HepG2 (cell line): Measurements from ENCODE around the gene PLAAT3. TPM values are rescaled to one million over a fixed set of nuclear protein-coding genes. Genes with fewer than 3 reads are reported as not detected.
A peak's percentile ranks its signal among the peaks of the same experiment; 100 is the strongest.

Source experiments
- BHLHE40 ChIP-seq: IDR thresholded peaks from 2 replicates; pipeline ENCODE4 v1.6.1; 2011; ENCODE audit warnings: low read length, improper control_type of control experiment
- GATAD2A ChIP-seq: IDR thresholded peaks from 2 replicates; pipeline ENCODE4 v1.6.1; 2016
- HNF4G ChIP-seq, 2 experiments: sonication (generic) in 1 of 2; formaldehyde crosslinking in 1 of 2; IDR thresholded peaks; 2 replicates each; pipeline versions ENCODE4 v1.4.0 to v1.6.1; 2011 to 2020; ENCODE audit warnings: borderline replicate concordance in 2 of 2, low read depth in 2 of 2, mild to moderate bottlenecking in 2 of 2, low read length in 1 of 2, missing genetic modification reagents in 1 of 2, moderate library complexity in 1 of 2
- LCORL ChIP-seq, 2 experiments: fragments of 450-650 bp in 1 of 2; sonication (generic) in 1 of 2; formaldehyde crosslinking in 1 of 2; IDR thresholded peaks; 2 replicates each; pipeline versions ENCODE4 v1.5.0 to v1.6.1; 2017 to 2020; ENCODE audit warnings: antibody characterized with exemption in 1 of 2, missing genetic modification reagents in 1 of 2
- RAD21 ChIP-seq: fragments of 450-650 bp; formaldehyde crosslinking; IDR thresholded peaks from 2 replicates; pipeline ENCODE4 v1.5.0; 2020; ENCODE audit warnings: mild to moderate bottlenecking
- RFX1 ChIP-seq: fragments of 450-650 bp; IDR thresholded peaks from 2 replicates; pipeline ENCODE4 v1.6.1; 2017
- THAP11 ChIP-seq: IDR thresholded peaks from 2 replicates; pipeline ENCODE4 v1.6.1; 2016; ENCODE audit warnings: missing biosample characterization, missing genetic modification reagents
- ZNF205 ChIP-seq: IDR thresholded peaks from 2 replicates; pipeline ENCODE4 v1.6.1; 2018; ENCODE audit warnings: missing biosample characterization, missing genetic modification reagents
- ZNF24 ChIP-seq: fragments of 450-650 bp; IDR thresholded peaks from 2 replicates; pipeline ENCODE4 v1.6.1; 2017; ENCODE audit warnings: antibody characterized with exemption, mild to moderate bottlenecking
- ZSCAN12 ChIP-seq: sonication (generic); formaldehyde crosslinking; IDR thresholded peaks from 2 replicates; pipeline ENCODE4 v1.9.0; 2021; ENCODE audit warnings: mild to moderate bottlenecking, missing genetic modification reagents
- polyA plus RNA-seq, 8 experiments: library from polyadenylated mRNA; depleted of rRNA in 3 of 8; stranded (reverse) in 7 of 8; unstranded in 1 of 8; fragments of >200 nt; fragmentation: Illumina TruSeq in 4 of 8; extraction: Trizol in 4 of 8; gene quantifications; 2 replicates each; pipeline versions ENCODE4 v1.2.1 to v1.2.3, GENCODE V29; 2011 to 2016; ENCODE audit warnings: low read depth in 4 of 8, missing spikeins in 1 of 8, mixed read lengths in 1 of 8; ENCODE audit not compliant: insufficient read depth in 1 of 8
- total RNA-seq, 5 experiments: library from RNA; depleted of rRNA; stranded (reverse); fragments of >200 nt; fragmentation: Illumina TruSeq; extraction: Trizol; gene quantifications; 2 replicates each; pipeline ENCODE4 v1.2.3, GENCODE V29; 2016; ENCODE audit warnings: low read depth in 1 of 5
- TF ChIP-seq, protein P1 (sequence below): sonication (generic); formaldehyde crosslinking; IDR thresholded peaks from 2 replicates; pipeline ENCODE4 v1.4.0; 2020; ENCODE audit warnings: missing genetic modification reagents
- TF ChIP-seq, protein P2 (sequence below): sonication (generic); formaldehyde crosslinking; conservative IDR thresholded peaks from 2 replicates; pipeline ENCODE4 v1.8.0; 2022; ENCODE audit warnings: missing genetic modification reagents
- TF ChIP-seq, protein P3 (sequence below): sonication (generic); formaldehyde crosslinking; IDR thresholded peaks from 2 replicates; pipeline ENCODE4 v1.5.1; 2020; ENCODE audit warnings: mild to moderate bottlenecking, missing genetic modification reagents, borderline replicate concordance
- TF ChIP-seq, protein P4 (sequence below): sonication (generic); formaldehyde crosslinking; IDR thresholded peaks from 2 replicates; pipeline ENCODE4 v1.4.0; 2020; ENCODE audit warnings: missing genetic modification reagents
- TF ChIP-seq, protein P5 (sequence below): sonication (generic); formaldehyde crosslinking; IDR thresholded peaks from 2 replicates; pipeline ENCODE4 v1.5.0; 2020; ENCODE audit warnings: missing genetic modification reagents
- TF ChIP-seq, protein P6 (sequence below): sonication (generic); formaldehyde crosslinking; IDR thresholded peaks from 2 replicates; pipeline ENCODE4 v1.5.1; 2020; ENCODE audit warnings: mild to moderate bottlenecking, missing genetic modification reagents, borderline replicate concordance

Gene PLAAT3
- total and polyA plus RNA-seq, 2 of the 13 experiments (the other 11 are each of a cell fraction or from before 2014, with no cell fraction given) = 9.3 to 16.4 TPM

DNA sequence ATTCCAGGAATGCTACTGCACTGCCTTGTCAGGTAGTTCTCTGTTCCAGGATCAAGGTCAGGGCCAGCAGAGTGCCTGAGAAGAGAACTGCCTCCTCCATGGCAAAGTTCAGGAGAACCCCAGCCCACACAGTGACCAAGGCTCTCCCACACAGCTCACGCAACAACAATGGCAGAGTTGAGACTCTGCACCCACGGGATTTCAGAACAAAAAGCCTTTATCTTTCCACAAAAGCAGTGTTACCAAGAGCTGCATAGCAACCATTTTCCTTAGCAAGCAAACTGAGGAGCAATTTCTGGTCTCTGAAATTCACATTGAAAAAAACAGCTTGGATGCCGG lies 11.1 kb downstream of the PLAAT3 start (continued):
- TF ChIP-seq HNF4G (IDR thresholded peaks at IDR 0.05; ENCODE audit: borderline replicate concordance, low read depth, low read length) = peak; percentile 62; the same call in 1 of the 2 replicates
- TF ChIP-seq HNF4G (CRISPR knock-in tag; IDR thresholded peaks at IDR 0.05; ENCODE audit: borderline replicate concordance, low read depth) = peak; percentile 68; the same call in 1 of the 2 replicates
- 0 out of 2 replicates have a peak, but pooled peaks have one; percentile 48 for TF ChIP-seq ZNF205 (CRISPR knock-in tag)
- TF ChIP-seq LCORL (IDR thresholded peaks at IDR 0.05) = no peak
- 0 out of 2 replicates have a peak, but pooled peaks have one; percentile 33 for TF ChIP-seq LCORL (CRISPR knock-in tag; IDR thresholded peaks at IDR 0.05)
- TF ChIP-seq BHLHE40 = 0 out of 2 replicates have a peak, but pooled peaks have one; percentile 15
- TF ChIP-seq, protein P1, sequence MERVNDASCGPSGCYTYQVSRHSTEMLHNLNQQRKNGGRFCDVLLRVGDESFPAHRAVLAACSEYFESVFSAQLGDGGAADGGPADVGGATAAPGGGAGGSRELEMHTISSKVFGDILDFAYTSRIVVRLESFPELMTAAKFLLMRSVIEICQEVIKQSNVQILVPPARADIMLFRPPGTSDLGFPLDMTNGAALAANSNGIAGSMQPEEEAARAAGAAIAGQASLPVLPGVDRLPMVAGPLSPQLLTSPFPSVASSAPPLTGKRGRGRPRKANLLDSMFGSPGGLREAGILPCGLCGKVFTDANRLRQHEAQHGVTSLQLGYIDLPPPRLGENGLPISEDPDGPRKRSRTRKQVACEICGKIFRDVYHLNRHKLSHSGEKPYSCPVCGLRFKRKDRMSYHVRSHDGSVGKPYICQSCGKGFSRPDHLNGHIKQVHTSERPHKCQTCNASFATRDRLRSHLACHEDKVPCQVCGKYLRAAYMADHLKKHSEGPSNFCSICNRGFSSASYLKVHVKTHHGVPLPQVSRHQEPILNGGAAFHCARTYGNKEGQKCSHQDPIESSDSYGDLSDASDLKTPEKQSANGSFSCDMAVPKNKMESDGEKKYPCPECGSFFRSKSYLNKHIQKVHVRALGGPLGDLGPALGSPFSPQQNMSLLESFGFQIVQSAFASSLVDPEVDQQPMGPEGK = peak; percentile 53; the same call in 1 of the 2 replicates
- peak; percentile 88 for TF ChIP-seq GATAD2A (CRISPR knock-in tag)
- TF ChIP-seq, protein P2, sequence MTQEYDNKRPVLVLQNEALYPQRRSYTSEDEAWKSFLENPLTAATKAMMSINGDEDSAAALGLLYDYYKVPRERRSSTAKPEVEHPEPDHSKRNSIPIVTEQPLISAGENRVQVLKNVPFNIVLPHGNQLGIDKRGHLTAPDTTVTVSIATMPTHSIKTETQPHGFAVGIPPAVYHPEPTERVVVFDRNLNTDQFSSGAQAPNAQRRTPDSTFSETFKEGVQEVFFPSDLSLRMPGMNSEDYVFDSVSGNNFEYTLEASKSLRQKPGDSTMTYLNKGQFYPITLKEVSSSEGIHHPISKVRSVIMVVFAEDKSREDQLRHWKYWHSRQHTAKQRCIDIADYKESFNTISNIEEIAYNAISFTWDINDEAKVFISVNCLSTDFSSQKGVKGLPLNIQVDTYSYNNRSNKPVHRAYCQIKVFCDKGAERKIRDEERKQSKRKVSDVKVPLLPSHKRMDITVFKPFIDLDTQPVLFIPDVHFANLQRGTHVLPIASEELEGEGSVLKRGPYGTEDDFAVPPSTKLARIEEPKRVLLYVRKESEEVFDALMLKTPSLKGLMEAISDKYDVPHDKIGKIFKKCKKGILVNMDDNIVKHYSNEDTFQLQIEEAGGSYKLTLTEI (CRISPR knock-in tag) = no peak
- TF ChIP-seq, protein P3, sequence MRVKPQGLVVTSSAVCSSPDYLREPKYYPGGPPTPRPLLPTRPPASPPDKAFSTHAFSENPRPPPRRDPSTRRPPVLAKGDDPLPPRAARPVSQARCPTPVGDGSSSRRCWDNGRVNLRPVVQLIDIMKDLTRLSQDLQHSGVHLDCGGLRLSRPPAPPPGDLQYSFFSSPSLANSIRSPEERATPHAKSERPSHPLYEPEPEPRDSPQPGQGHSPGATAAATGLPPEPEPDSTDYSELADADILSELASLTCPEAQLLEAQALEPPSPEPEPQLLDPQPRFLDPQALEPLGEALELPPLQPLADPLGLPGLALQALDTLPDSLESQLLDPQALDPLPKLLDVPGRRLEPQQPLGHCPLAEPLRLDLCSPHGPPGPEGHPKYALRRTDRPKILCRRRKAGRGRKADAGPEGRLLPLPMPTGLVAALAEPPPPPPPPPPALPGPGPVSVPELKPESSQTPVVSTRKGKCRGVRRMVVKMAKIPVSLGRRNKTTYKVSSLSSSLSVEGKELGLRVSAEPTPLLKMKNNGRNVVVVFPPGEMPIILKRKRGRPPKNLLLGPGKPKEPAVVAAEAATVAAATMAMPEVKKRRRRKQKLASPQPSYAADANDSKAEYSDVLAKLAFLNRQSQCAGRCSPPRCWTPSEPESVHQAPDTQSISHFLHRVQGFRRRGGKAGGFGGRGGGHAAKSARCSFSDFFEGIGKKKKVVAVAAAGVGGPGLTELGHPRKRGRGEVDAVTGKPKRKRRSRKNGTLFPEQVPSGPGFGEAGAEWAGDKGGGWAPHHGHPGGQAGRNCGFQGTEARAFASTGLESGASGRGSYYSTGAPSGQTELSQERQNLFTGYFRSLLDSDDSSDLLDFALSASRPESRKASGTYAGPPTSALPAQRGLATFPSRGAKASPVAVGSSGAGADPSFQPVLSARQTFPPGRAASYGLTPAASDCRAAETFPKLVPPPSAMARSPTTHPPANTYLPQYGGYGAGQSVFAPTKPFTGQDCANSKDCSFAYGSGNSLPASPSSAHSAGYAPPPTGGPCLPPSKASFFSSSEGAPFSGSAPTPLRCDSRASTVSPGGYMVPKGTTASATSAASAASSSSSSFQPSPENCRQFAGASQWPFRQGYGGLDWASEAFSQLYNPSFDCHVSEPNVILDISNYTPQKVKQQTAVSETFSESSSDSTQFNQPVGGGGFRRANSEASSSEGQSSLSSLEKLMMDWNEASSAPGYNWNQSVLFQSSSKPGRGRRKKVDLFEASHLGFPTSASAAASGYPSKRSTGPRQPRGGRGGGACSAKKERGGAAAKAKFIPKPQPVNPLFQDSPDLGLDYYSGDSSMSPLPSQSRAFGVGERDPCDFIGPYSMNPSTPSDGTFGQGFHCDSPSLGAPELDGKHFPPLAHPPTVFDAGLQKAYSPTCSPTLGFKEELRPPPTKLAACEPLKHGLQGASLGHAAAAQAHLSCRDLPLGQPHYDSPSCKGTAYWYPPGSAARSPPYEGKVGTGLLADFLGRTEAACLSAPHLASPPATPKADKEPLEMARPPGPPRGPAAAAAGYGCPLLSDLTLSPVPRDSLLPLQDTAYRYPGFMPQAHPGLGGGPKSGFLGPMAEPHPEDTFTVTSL (CRISPR knock-in tag) = peak; percentile 22; the same call in 1 of the 2 replicates
- TF ChIP-seq, protein P4, sequence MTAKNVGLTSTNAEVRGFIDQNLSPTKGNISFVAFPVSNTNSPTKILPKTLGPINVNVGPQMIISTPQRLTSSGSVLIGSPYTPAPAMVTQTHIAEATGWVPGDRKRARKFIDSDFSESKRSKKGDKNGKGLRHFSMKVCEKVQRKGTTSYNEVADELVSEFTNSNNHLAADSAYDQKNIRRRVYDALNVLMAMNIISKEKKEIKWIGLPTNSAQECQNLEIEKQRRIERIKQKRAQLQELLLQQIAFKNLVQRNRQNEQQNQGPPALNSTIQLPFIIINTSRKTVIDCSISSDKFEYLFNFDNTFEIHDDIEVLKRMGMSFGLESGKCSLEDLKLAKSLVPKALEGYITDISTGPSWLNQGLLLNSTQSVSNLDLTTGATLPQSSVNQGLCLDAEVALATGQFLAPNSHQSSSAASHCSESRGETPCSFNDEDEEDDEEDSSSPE = no peak
- TF ChIP-seq, protein P5, sequence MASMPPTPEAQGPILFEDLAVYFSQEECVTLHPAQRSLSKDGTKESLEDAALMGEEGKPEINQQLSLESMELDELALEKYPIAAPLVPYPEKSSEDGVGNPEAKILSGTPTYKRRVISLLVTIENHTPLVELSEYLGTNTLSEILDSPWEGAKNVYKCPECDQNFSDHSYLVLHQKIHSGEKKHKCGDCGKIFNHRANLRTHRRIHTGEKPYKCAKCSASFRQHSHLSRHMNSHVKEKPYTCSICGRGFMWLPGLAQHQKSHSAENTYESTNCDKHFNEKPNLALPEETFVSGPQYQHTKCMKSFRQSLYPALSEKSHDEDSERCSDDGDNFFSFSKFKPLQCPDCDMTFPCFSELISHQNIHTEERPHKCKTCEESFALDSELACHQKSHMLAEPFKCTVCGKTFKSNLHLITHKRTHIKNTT (CRISPR knock-in tag) = no peak
- TF ChIP-seq, protein P6, sequence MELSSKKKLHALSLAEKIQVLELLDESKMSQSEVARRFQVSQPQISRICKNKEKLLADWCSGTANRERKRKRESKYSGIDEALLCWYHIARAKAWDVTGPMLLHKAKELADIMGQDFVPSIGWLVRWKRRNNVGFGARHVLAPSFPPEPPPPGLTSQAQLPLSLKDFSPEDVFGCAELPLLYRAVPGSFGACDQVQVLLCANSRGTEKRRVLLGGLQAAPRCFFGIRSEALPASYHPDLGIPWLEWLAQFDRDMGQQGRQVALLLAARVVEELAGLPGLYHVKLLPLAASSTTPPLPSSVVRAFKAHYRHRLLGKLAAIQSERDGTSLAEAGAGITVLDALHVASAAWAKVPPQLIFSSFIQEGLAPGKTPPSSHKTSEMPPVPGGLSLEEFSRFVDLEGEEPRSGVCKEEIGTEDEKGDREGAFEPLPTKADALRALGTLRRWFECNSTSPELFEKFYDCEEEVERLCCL (CRISPR knock-in tag) = no peak
- TF ChIP-seq RAD21 (CRISPR knock-in tag) = no peak
- TF ChIP-seq THAP11 = peak; percentile 46
- TF ChIP-seq ZSCAN12 (CRISPR knock-in tag) = no peak
- TF ChIP-seq RFX1 = peak; percentile 62; the same call in 1 of the 2 replicates
- no peak for TF ChIP-seq ZNF24
